Measurements from ENCODE around the gene BMPR1A.
"Not testable (repeated sequence)": the region's sequence is repeated elsewhere in the genome, so short reads cannot be mapped to it uniquely, and the experiment has no call there.

GRCh38 chr10:86934162-86934711 is 177.8 kb downstream of the BMPR1A start:
- not testable (repeated sequence) for TF ChIP-seq POLR2A, CTCF (IDR thresholded peaks at IDR 0.05)
